GM12864 (cell line): ENCODE results near the gene ST7.

Source experiments
- DNase-seq: peaks from one replicate; pipeline ENCODE4 v3.0.0-alpha.2; 2011; ENCODE audit warnings: low read depth
- H3K4me3 ChIP-seq: 2 replicates; pipeline ENCODE4 v1.5.1; 2011; ENCODE audit warnings: mild to moderate bottlenecking, low read depth, low read length, control low read depth
- CTCF ChIP-seq: IDR thresholded peaks from 2 replicates; pipeline ENCODE4 v1.5.1; 2011; ENCODE audit warnings: low read depth, mild to moderate bottlenecking, moderate library complexity, low read length, control low read depth, inconsistent platforms; ENCODE audit errors: missing control alignments

Gene ST7

GRCh38 chr7:117101026-117101425 lies 147.7 kb downstream of the ST7 start:
- no peak for DNase-seq
- TF ChIP-seq CTCF = no peak
- no peak overlapping the region for H3K4me3 ChIP-seq

DNA sequence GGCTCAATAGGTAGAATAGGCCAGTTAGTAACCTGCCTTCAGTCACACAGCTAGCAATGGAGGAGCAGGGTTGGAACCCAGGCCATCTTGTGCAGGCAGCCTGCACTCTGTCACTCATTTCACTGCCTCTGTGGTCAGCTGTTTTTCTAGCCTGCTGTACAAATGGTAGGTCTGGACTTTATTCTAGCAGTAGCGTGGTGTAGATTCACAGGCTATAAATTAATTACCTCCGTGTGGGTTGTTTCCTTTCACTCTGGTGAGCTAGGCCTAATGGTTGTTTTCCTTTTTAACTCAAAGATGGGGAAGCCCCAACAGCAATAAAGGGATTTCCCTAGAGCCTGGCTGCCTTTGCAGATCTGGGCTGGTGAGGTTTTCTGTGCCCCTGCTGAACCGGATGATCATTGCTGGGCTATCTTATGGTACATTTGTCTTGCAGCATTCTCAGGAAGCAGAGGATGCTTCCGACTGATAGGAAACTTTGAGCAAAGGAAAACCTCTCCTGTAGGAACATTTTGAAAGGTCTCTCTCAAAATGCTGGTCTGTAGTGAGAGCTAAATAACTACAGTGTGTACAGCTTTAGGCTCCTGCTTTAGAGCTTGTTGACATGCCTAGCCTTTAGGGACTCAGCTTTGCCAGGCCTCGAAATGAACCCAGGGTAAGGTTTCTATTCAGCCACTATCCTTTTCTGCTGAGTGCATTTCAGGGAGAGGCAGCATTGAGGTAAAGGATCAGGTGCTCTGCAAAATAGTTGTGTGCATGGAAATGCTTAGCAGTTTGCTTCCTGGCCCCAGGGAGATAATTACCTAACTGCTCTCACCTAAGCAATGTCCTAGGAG lies 157.4 kb downstream of the ST7 start:
- no peak for TF ChIP-seq CTCF
- no peak overlapping the region; the same call in 1 of the 2 replicates for H3K4me3 ChIP-seq
- DNase-seq = no peak

DNA sequence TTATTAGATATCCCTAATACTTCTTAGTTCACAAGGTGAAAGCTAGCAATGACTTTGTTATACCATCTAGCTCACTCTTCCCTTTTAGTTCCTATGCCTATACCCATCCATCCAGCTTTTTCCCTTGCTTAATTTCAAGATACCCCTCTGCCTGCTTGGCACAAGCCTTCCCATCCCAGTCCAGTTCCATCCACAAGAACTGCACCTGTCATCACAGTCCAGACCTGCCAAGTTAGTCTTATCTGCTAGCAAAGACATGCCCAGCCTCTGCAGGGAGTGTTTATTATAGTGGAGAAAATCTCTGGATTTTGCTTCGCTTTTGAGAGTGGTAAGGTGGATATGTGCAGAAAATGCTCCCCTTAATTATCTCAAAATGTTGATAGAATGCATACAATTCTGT lies 158.2 kb downstream of the ST7 start:
- DNase-seq = no peak
- TF ChIP-seq CTCF = no peak

GRCh38 chr7:117112640-117113039 lies 159.3 kb downstream of the ST7 start:
- TF ChIP-seq CTCF = no peak
- DNase-seq = no peak

More for the DNA sequence above, 158.2 kb downstream of the ST7 start:
- no peak overlapping the region for H3K4me3 ChIP-seq

GRCh38 chr7:117113871-117114270 lies 160.6 kb downstream of the ST7 start:
- DNase-seq = no peak
- no peak overlapping the region for H3K4me3 ChIP-seq
- TF ChIP-seq CTCF = no peak

More at GRCh38 chr7:117112640-117113039, 159.3 kb downstream of the ST7 start:
- no peak overlapping the region for H3K4me3 ChIP-seq

GRCh38 chr7:117114272-117114671 lies 161.0 kb downstream of the ST7 start:
- TF ChIP-seq CTCF = no peak
- H3K4me3 ChIP-seq = no peak overlapping the region
- DNase-seq = no peak

DNA sequence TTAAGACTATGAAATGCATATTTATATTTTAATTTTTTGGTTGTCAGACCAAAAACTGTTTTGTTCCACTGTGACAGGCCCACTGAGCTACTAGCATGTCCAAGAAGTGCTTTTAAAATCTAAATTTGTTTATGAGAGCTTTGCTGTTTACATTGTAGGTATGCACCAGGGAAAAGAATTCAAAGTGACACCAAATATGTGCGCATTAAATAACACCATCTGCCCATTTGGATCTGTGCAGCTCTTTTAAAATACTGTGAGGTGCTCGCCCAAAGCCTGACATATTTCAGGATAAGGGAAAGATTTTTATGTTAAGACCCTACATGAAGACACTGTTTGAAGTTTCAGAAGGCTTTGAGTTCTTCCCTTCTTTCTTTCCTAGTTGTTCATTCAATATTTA lies 162.9 kb downstream of the ST7 start:
- DNase-seq = no peak
- no peak for TF ChIP-seq CTCF

More for the DNA sequence above, 162.9 kb downstream of the ST7 start:
- no peak overlapping the region for H3K4me3 ChIP-seq
